Right lobe of liver (tissue), 6 donors: ENCODE results near the gene SPI1. TPM values are rescaled to one million over a fixed set of nuclear protein-coding genes. Genes with fewer than 3 reads are reported as not detected.

Source experiments
- ATAC-seq, 4 donors: fragments of 200-7000 bp; cut with Tn5 transposase; one replicate each; pipeline ENCODE4 v1.9.1; 2020; ENCODE audit warnings: mild to moderate bottlenecking in 4 of 4, moderate library complexity in 4 of 4
- DNase-seq, 3 donors: peaks; one replicate each; pipeline ENCODE4 v3.0.0-alpha.2; 2020
- H3K27ac ChIP-seq, 3 donors: fragments of 200-600 bp; one replicate each; pipeline ENCODE4 v1.8.0; 2022
- H3K27me3 ChIP-seq, 2 donors: fragments of 200-600 bp; one replicate each; pipeline ENCODE4 v1.8.0; 2022
- H3K36me3 ChIP-seq, 4 donors: fragments of 200-600 bp; sonication (generic) in 1 of 4; one replicate each; pipeline versions ENCODE4 v1.5.1 to v1.8.0; 2017 to 2022; ENCODE audit warnings: control low read depth in 1 of 4
- H3K4me1 ChIP-seq, 4 donors: fragments of 200-600 bp; sonication (generic) in 1 of 4; one replicate each; pipeline versions ENCODE4 v1.5.1 to v1.8.0; 2017 to 2022; ENCODE audit warnings: control low read depth in 1 of 4
- H3K4me3 ChIP-seq, 3 donors: fragments of 200-600 bp; one replicate each; pipeline ENCODE4 v1.8.0; 2022
- H3K9me3 ChIP-seq, 4 donors: fragments of 200-600 bp; sonication (generic) in 1 of 4; one replicate each; pipeline versions ENCODE4 v1.5.1 to v1.8.0; 2017 to 2022; ENCODE audit warnings: control low read depth in 1 of 4
- CTCF ChIP-seq, 4 donors: fragments of 200-600 bp in 3 of 4; fragments of 450-650 bp in 1 of 4; IDR thresholded peaks; one replicate each; pipeline versions ENCODE4 v1.5.1 to v1.8.0; 2016 to 2022; ENCODE audit warnings: antibody characterized with exemption in 4 of 4, mild to moderate bottlenecking in 2 of 4
- POLR2A ChIP-seq: fragments of 450-650 bp; IDR thresholded peaks from one replicate; pipeline ENCODE4 v1.6.1; 2017; ENCODE audit warnings: antibody characterized with exemption, mild to moderate bottlenecking
- WGBS: methylation state at CpG from one replicate; pipeline ENCODE4 v1.1.6; 2018; ENCODE audit warnings: low coverage, low lambda C conversion rate; ENCODE audit not compliant: insufficient coverage; ENCODE audit errors: missing lambda C conversion rate; 5-methylcytosine and 5-hydroxymethylcytosine counted together
- intact Hi-C, 2 donors: fragments of 100-400 bp; cut with DNase I; formaldehyde crosslinking; loops; one replicate each; pipeline versions ENCODE4 v1.11.2 to v1.14.1; 2022
- total RNA-seq, 6 experiments: library from RNA; depleted of rRNA in 2 of 6; stranded (reverse); fragments of >200 nt in 2 of 6; fragmentation: NEBNext Ultra II Directional in 3 of 6; extraction: Animal tissue kit (Norgen Biotek cat#: 25700) in 3 of 6; gene quantifications; one replicate each; pipeline versions ENCODE4 v1.1.0 to v1.2.4, GENCODE V29; 2016 to 2023
- donor health status: DM: no; HTN: yes; CAD: no.
- donor health status: DM: no; HTN: no; CAD: no.
- donor health status: DM: no; HTN: no; CAD: no.
- donor health status: DM: no; HTN: yes; CAD: no.
- donor health status: DM: no; HTN: yes; CAD: no.

SPI1 gene
- total RNA-seq, 6 experiments from 2014 or later = 7.5 to 29.1 (median 10.1) TPM

DNA sequence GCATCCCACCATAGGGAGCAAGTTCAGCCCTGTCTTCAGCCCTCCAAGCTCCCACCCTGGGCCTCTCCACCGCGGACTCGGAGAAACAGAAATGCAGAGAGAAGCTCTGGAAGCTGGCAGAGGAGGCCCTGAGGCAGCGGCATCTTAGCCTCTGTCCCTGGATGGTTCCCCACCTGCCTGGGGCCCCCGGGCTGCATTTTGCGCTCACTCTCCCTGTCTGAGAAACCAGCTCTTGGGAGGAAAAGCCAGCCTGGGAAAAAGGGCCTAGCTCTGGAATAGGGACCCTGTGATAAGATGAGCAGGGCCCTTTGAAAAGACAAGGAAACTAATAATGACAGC is 12.0 kb upstream of the SPI1 start:
- Histone ChIP-seq H3K4me3 (no peak overlapping the region), H3K36me3 (no peaks in the 10 kb centered on the region), H3K9me3 (no peaks in the 10 kb centered on the region), H3K27ac (peak overlapping the region in 2 of 3 donors; percentile 19 to 73), H3K4me1 (no peaks in the 10 kb centered on the region), H3K27me3 (no peaks in the 10 kb centered on the region)
- DNase-seq (peak in 1 of 3 donors; percentile 37), ATAC-seq (no peak)
- WGBS = 85% methylated on average over 3 of the region's 6 CpGs
- TF ChIP-seq POLR2A (no peak), CTCF (IDR thresholded peaks at IDR 0.05) (no peak)
- intact Hi-C loops = no loop called here

DNA sequence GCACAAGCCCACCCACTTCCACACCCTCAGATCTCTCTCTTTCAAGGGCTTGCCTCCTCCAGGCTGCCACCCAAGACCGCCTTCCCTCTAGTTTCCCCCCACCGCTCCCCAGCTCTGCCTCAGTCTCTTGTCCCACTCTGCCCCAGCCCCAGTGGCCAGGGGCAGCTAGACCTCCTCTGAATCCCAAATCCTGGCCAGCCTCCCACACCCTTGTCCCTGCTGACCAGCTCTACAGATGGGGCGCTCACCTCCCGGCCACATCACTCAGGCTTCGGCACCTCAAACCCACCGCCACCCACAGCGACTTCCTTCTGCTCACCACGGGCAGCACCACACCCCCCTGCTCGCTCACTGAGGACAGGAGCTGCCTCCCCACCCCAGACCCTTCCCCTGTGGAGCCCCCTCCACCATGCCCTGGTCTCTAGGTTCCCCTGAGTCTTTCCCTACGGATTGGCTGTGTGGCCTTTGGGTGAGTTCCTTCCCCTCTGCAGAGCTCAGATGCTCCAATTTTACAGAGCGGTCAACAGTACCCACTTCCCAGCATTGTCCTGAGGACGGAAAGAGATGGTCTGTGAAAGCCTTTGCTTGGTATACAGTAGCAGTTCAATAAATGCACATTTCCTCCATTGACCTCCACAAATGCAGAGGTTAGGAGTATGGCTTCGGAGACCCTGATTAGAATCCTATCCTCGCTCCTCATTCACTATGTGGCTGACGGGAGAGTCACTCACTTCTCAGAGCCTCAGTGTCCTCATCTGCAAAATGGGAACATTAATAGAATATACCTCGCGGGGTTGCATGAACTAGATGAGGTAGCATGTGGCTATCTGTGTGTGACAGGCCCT is 11.5 kb upstream of the SPI1 start:
- no peaks in the 10 kb centered on the region for H3K27me3 ChIP-seq
- H3K27ac ChIP-seq = peak overlapping the region; percentile 28 to 43 (median 31)
- TF ChIP-seq CTCF (IDR thresholded peaks at IDR 0.05) (no peak), POLR2A (no peak)
- H3K4me1 ChIP-seq = no peaks in the 10 kb centered on the region
- H3K36me3 ChIP-seq = no peaks in the 10 kb centered on the region
- ATAC-seq (no peak), DNase-seq (peak in 1 of 3 donors; percentile 62)
- intact Hi-C loops = no loop called here
- no peak overlapping the region for H3K4me3 ChIP-seq
- H3K9me3 ChIP-seq = no peaks in the 10 kb centered on the region
- WGBS = 69% methylated on average over 13 of the region's 17 CpGs

DNA sequence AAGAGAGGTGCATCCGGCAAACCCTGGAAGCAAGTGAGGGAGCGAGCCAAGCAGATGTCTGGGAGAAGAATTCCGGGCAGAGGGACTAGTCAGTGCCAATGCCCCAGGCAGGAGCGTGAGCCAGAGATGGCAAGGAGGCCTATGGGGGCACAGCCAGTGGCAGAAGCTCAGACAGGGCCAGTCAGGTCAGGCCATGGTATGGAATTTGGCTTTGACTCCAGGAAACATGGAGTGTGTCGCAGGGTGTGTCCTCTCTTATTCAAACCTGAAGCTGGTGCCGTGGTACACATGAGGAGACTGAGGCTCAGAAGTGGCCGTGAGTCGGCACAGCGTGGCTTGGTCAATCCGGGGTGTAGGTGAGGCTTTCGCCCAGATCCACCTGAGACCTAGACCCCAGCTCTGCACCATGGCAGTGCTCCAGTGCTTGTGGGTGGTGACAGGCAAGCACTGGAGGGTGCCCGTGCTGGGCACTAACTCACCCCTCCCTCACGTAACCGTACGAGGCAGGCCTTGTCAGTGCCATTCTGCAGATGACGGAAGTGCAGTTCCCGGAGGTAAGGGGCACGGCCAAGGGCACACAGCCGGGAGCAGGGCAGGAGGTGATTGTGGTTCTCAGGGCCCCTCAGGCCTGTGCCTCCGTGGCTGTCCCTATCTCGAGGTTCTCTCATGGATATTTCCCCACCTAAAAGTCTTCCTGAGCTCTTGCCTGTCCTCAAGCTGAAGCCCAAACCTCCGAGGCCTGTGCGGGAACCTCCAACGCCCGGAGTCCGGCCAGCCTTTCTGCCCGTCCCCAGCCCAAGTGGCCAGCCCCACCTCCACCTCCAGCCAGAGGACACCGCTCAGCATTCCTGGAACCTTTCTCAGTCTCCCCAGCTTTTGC is 10.6 kb upstream of the SPI1 start:
- TF ChIP-seq POLR2A (no peak), CTCF (IDR thresholded peaks at IDR 0.05) (no peak)
- Histone ChIP-seq H3K27ac (peak overlapping the region in 2 of 3 donors; percentile 31 to 43), H3K27me3 (no peaks in the 10 kb centered on the region), H3K4me3 (no peak overlapping the region), H3K36me3 (no peaks in the 10 kb centered on the region), H3K4me1 (no peaks in the 10 kb centered on the region), H3K9me3 (no peaks in the 10 kb centered on the region)
- no peak for ATAC-seq
- 94% methylated on average over 6 of the region's 28 CpGs for WGBS
- intact Hi-C loops = no loop called here
- peak in 1 of 3 donors; percentile 66 for DNase-seq

- ATAC-seq = peak; percentile 39 to 48 (median 43)
- WGBS = 59% methylated on average over 8 of the region's 13 CpGs
- no peaks in the 10 kb centered on the region for H3K27me3 ChIP-seq
- H3K4me1 ChIP-seq = no peaks in the 10 kb centered on the region
- H3K9me3 ChIP-seq = no peaks in the 10 kb centered on the region
- peak in 1 of 3 donors; percentile 61 for DNase-seq
- H3K27ac ChIP-seq = peak overlapping the region in 1 of 3 donors; percentile 43
- no peaks in the 10 kb centered on the region for H3K36me3 ChIP-seq
- no peak overlapping the region for H3K4me3 ChIP-seq
- TF ChIP-seq CTCF (IDR thresholded peaks at IDR 0.05) (no peak), POLR2A (no peak)
- intact Hi-C loops = no loop called here
Observed at GRCh38 chr11:47387944-47388696, 9.8 kb upstream of the SPI1 start.
